HCT116 (cell line): ENCODE measurements around the gene HDAC11. TPM values are rescaled to one million over a fixed set of nuclear protein-coding genes. Genes with fewer than 3 reads are reported as not detected.

Experiments used
- ATAC-seq: fragments of 200-7000 bp; cut with Tn5 transposase; 2 replicates; pipeline ENCODE4 v1.9.1; 2020; ENCODE audit warnings: mild to moderate bottlenecking, moderate library complexity
- BruUV-seq: library from RNA; stranded (reverse); fragments of 400-500 nt; replicated peaks from 2 replicates; lab custom pipeline; 2021; lab: Mats Ljungman, UMichigan
- CTCF ChIA-PET: fragments of 300-600 bp; sonication (Branson Sonifier 250); formaldehyde crosslinking; loops from one replicate; lab custom pipeline; 2021; ENCODE audit warnings: antibody characterized with exemption; lab: Charles Lee
- POLR2A ChIA-PET: fragments of 300-600, 350-600 bp; sonication (Branson Sonifier 250); formaldehyde crosslinking; loops from one replicate; lab custom pipeline; 2021; ENCODE audit warnings: antibody characterized with exemption; lab: Charles Lee
- RAD21 ChIA-PET, 2 experiments: fragments of 300-600 bp; sonication (Branson Sonifier 250); formaldehyde crosslinking; loops; one replicate each; lab custom pipeline; 2023; ENCODE audit warnings: low total read pairs in 2 of 2; ENCODE audit not compliant: uncharacterized antibody in 2 of 2, unreplicated experiment in 2 of 2, low non-redundant PET in 1 of 2; lab: Charles Lee
- DNase-seq: peaks from one replicate; pipeline ENCODE4 v3.0.0-alpha.2; 2010; ENCODE audit warnings: low read depth, low spot score
- H2AFZ ChIP-seq: fragments of 200-600 bp; shearing (Covaris generic), sonication (generic); 2 replicates; pipeline ENCODE4 v1.6.1; 2017; ENCODE audit warnings: low read depth, mixed run types, mixed read lengths, antibody characterized with exemption, low read length; ENCODE audit not compliant: poor library complexity, severe bottlenecking
- H3K27ac ChIP-seq: 2 replicates; pipeline ENCODE4 v1.5.1; 2012; ENCODE audit warnings: low read depth, low read length
- H3K27me3 ChIP-seq: fragments of 200-600 bp; sonication (generic); 2 replicates; pipeline ENCODE4 v1.6.1; 2016; ENCODE audit warnings: mixed run types, low read length, mixed read lengths; ENCODE audit not compliant: insufficient read depth
- H3K36me3 ChIP-seq, 2 experiments: fragments of 200-500 bp in 1 of 2; fragments of 200-600 bp in 1 of 2; sonication (Bioruptor generic) in 1 of 2; sonication (generic) in 1 of 2; 2 replicates each; pipeline versions ENCODE4 v1.5.1 to v1.6.1; 2014 to 2016; ENCODE audit warnings: low read length in 2 of 2, inconsistent platforms in 1 of 2, mixed read lengths in 1 of 2, mixed run types in 1 of 2; ENCODE audit not compliant: insufficient read depth in 2 of 2, control insufficient read depth in 1 of 2
- H3K4me1 ChIP-seq, 2 experiments: fragments of 200-600 bp in 1 of 2; sonication (generic) in 1 of 2; 2 replicates each; pipeline versions ENCODE4 v1.5.1 to v1.6.1; 2012 to 2017; ENCODE audit warnings: low read length in 2 of 2, inconsistent platforms in 1 of 2, mild to moderate bottlenecking in 1 of 2, mixed read lengths in 1 of 2, mixed run types in 1 of 2, moderate library complexity in 1 of 2; ENCODE audit not compliant: insufficient read depth in 2 of 2, control insufficient read depth in 1 of 2
- H3K4me2 ChIP-seq: fragments of 200-600 bp; sonication (generic); 2 replicates; pipeline ENCODE4 v1.6.1; 2017; ENCODE audit warnings: mixed run types, low read length, mixed read lengths
- H3K4me3 ChIP-seq, 2 experiments: fragments of 200-600 bp in 1 of 2; sonication (generic) in 1 of 2; replicated peaks in 1 of 2; 2 replicates each; pipeline ENCODE4 v1.5.1; 2011 to 2016; ENCODE audit warnings: low read length in 2 of 2, control low read depth in 1 of 2, low read depth in 1 of 2, mild to moderate bottlenecking in 1 of 2, mixed read lengths in 1 of 2, mixed run types in 1 of 2
- H3K79me2 ChIP-seq: fragments of 200-600 bp; sonication (generic); 2 replicates; pipeline ENCODE4 v1.6.1; 2017; ENCODE audit warnings: mild to moderate bottlenecking, mixed run types, low read length, moderate library complexity, mixed read lengths; ENCODE audit not compliant: insufficient read depth
- H3K9ac ChIP-seq: fragments of 200-600 bp; sonication (generic); 2 replicates; pipeline ENCODE4 v1.6.1; 2016; ENCODE audit warnings: low read length, mixed read lengths
- H3K9me2 ChIP-seq: fragments of 200-600 bp; sonication (generic), shearing (Covaris generic); 2 replicates; pipeline ENCODE4 v1.6.1; 2017; ENCODE audit warnings: mixed run types, mild to moderate bottlenecking, moderate library complexity; ENCODE audit not compliant: insufficient read depth
- H3K9me3 ChIP-seq, 2 experiments: fragments of 200-500 bp in 1 of 2; fragments of 200-600 bp in 1 of 2; sonication (Bioruptor generic) in 1 of 2; sonication (generic) in 1 of 2; 2 replicates each; pipeline ENCODE4 v1.6.1; 2014 to 2017; ENCODE audit warnings: low read length in 2 of 2, mixed read lengths in 2 of 2, inconsistent platforms in 1 of 2, low read depth in 1 of 2, mild to moderate bottlenecking in 1 of 2, mixed run types in 1 of 2, moderate library complexity in 1 of 2; ENCODE audit not compliant: control insufficient read depth in 1 of 2, insufficient read depth in 1 of 2
- H4K20me1 ChIP-seq: fragments of 200-600 bp; sonication (generic), shearing (Covaris generic); 2 replicates; pipeline ENCODE4 v1.6.1; 2017; ENCODE audit warnings: mixed run types, mild to moderate bottlenecking, moderate library complexity; ENCODE audit not compliant: insufficient read depth
- ATF3 ChIP-seq: IDR thresholded peaks from 2 replicates; pipeline ENCODE4 v1.6.1; 2012
- CBX3 ChIP-seq: IDR thresholded peaks from 2 replicates; pipeline ENCODE4 v1.6.1; 2012; ENCODE audit warnings: low read depth
- CTCF ChIP-seq, 3 experiments: fragments of 200-600 bp in 1 of 3; sonication (generic) in 1 of 3; IDR thresholded peaks in 2 of 3; conservative IDR thresholded peaks in 1 of 3; 2 replicates each; pipeline ENCODE4 v1.5.1; 2012 to 2017; ENCODE audit warnings: low read depth in 2 of 3, low read length in 2 of 3, antibody characterized with exemption in 1 of 3, borderline replicate concordance in 1 of 3, control low read depth in 1 of 3, mild to moderate bottlenecking in 1 of 3, mixed read lengths in 1 of 3, mixed run types in 1 of 3, moderate library complexity in 1 of 3; ENCODE audit not compliant: insufficient read depth in 1 of 3
- EGR1 ChIP-seq: IDR thresholded peaks from 2 replicates; pipeline ENCODE4 v1.6.1; 2012; ENCODE audit warnings: low read depth
- EZH2phosphoT487 ChIP-seq: fragments of 200-600 bp; IDR thresholded peaks from 2 replicates; pipeline ENCODE4 v1.6.1; 2018; ENCODE audit warnings: antibody characterized with exemption, borderline replicate concordance
- FOSL1 ChIP-seq: IDR thresholded peaks from 2 replicates; pipeline ENCODE4 v1.6.1; 2012; ENCODE audit warnings: low read depth
- MAX ChIP-seq: IDR thresholded peaks from 2 replicates; pipeline ENCODE4 v1.6.1; 2012
- POLR2A ChIP-seq: IDR thresholded peaks from 2 replicates; pipeline ENCODE4 v1.7.0; 2011; ENCODE audit warnings: borderline replicate concordance; ENCODE audit not compliant: insufficient read depth, insufficient read length; ENCODE audit errors: extremely low read depth
- REST ChIP-seq: IDR thresholded peaks from 2 replicates; pipeline ENCODE4 v1.6.1; 2012; ENCODE audit warnings: low read depth
- SIN3A ChIP-seq: IDR thresholded peaks from 2 replicates; pipeline ENCODE4 v1.6.1; 2012; ENCODE audit warnings: low read depth
- SRF ChIP-seq: IDR thresholded peaks from 2 replicates; pipeline ENCODE4 v1.6.1; 2012; ENCODE audit warnings: low read depth
- TCF7L2 ChIP-seq: IDR thresholded peaks from 2 replicates; pipeline ENCODE4 v1.7.0; 2011; ENCODE audit warnings: borderline replicate concordance, inconsistent platforms; ENCODE audit not compliant: insufficient read depth, insufficient read length; ENCODE audit errors: extremely low read depth
- ZNF274 ChIP-seq: fragments of 200-500 bp; sonication (Bioruptor generic); IDR thresholded peaks from 2 replicates; pipeline ENCODE4 v1.6.1; 2014; ENCODE audit warnings: mild to moderate bottlenecking, low read depth, low read length, inconsistent platforms
- intact Hi-C: fragments of 100-400 bp; cut with micrococcal nuclease; formaldehyde crosslinking; loops from 2 replicates; pipeline ENCODE4 v1.10.0; 2022
- total RNA-seq: library from RNA; stranded (reverse); gene quantifications from one replicate; pipeline ENCODE4 v1.2.1, GENCODE V29; 2021; ENCODE audit not compliant: unreplicated experiment

HDAC11 gene
- total RNA-seq, 1 experiment from 2014 or later = 16.1 TPM

GRCh38 chr3:13544293-13544831 lies 64.3 kb downstream of the HDAC11 start:
- no peaks in the 10 kb centered on the region for H3K9me2 ChIP-seq
- H3K27ac ChIP-seq = no peak overlapping the region
- BruUV-seq = no TSS peak
- H3K9me3 ChIP-seq = peaks cover 0 to 8% of the 10 kb centered on the region in 2 experiments; a peak in 1 of 4 replicates
- no peak for ATAC-seq
- no peak overlapping the region for H3K9ac ChIP-seq
- DNase-seq = no peak
- no peak overlapping the region for H2AFZ ChIP-seq
- no peak overlapping the region for H3K4me2 ChIP-seq
- RAD21 ChIA-PET = no interaction called here
- CTCF ChIA-PET = no interaction called here
- H3K36me3 ChIP-seq = no peaks in the 10 kb centered on the region
- H3K4me1 ChIP-seq = peaks cover 4 to 27% of the 10 kb centered on the region in 2 experiments; a peak in 3 of 4 replicates
- intact Hi-C loops = no loop called here
- no peaks in the 10 kb centered on the region for H4K20me1 ChIP-seq
- H3K4me3 ChIP-seq = no peak overlapping the region
- H3K27me3 ChIP-seq = no peaks in the 10 kb centered on the region
- H3K79me2 ChIP-seq = no peaks in the 10 kb centered on the region
- POLR2A ChIA-PET = no interaction called here
- TF ChIP-seq EGR1 (no peak), SRF (no peak), FOSL1 (no peak), MAX (no peak), REST (no peak), POLR2A (no peak), CTCF (IDR thresholded peaks at IDR 0.05 in 2 of 3, conservative IDR thresholded peaks at IDR 0.05 in 1 of 3; ENCODE audit: borderline replicate concordance in 1 of 3, insufficient read depth in 1 of 3, low read depth in 2 of 3, low read length in 2 of 3) (no peak), EZH2phosphoT487 (no peak), TCF7L2 (no peak), SIN3A (no peak), ATF3 (no peak), ZNF274 (no peak), CBX3 (no peak)
